HG02642 (cell line): ENCODE measurements around the gene REC114.
"Not testable (repeated sequence)": the region's sequence is repeated elsewhere in the genome, so short reads cannot be mapped to it uniquely, and the experiment has no call there.

Experiments
- ATAC-seq: cut with Tn5 transposase; IDR thresholded peaks from one replicate; pipeline ENCODE4 v1.9.1; 2021; ENCODE audit warnings: mild to moderate bottlenecking; ENCODE audit not compliant: unreplicated experiment, poor library complexity

REC114 gene

DNA sequence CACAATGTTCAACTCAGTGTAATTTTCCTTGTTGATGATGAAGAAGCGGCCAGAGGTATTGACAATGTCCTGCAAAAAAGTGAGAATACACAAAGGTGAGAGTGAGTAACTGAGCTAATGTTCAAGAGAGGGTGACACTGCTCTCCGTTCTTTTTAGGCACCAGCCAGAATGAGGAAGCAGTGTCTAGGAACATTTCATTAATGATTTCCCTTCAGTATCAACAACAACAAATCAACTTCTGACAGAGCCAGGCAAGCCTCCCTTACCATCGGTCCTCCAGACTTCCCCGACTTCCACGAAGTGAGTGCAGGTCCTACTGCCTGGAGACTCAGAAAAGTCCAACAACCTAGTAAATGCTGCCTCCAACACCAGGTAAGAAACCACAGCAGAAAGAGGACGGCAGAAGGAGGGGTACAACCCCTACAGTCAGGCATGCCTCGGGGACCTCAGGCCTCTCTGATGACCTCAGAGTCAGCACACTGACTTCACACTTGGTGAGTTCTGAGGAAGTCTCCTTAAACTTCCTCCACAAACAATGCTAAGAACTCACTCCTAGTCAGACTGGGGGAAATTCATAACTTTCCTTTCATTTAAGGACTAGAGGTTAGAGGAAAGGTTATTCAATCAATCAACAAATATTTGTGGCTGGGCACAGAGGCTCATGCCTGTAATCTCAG, 127.5 kb downstream of the REC114 start:
- ATAC-seq, result no peak

DNA sequence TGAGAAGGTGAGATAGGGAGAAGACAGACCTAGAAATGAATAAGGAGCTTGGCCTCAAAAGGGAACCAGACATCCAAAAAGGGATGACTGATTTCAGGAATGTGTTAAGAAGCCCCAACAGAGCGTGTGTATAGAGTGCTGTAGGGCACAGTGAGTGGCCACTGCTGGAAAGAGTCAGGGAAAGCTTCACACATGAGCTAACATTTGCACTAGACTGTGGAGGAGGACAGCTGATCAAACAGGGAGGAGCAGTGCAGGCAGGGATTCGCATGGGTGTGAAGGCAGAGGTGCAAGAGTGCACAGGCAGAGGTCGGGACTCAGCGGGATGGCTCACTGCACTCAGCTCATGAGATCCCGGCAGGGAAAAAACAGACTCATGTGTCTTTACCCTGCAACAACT, 128.4 kb downstream of the REC114 start:
- no peak for ATAC-seq

DNA sequence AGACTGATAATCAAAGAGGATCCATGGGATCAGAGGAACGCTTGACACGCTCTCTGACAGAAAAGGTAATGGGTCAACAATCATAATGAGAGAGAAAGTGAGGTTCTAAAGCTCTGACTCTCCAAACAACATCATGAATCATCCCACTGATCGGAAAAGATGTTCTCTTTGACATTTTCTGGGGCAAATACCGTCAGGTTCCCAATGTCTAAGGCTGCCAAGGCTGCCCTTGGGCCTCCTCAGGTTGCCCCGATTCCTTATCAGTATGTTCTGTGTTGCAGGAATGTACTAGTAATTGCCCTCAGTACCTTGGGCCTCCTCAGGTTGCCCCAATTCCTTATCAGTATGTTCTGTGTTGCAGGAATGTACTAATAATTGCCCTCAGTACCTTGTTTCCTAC, 129.3 kb downstream of the REC114 start:
- ATAC-seq, result no peak

DNA sequence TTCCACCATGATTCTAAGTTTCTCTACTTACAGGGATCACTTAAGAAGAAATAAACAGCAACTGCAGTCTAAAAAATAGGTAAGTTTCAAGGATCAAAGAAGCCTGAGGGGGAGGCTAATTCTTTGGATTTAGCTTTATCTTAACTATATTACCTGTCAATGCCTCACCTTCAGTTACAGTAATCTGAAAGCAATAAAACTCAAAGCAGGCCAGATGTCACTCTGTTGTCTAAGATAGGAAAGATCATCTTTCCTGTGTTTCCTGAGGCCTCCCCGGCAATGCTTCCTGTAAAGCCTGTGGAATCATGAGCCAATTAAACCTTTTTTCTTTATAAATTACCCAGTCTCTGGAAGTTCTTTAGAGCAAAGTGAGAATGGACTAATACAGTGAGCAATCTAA, 130.1 kb downstream of the REC114 start:
- no peak for ATAC-seq

DNA sequence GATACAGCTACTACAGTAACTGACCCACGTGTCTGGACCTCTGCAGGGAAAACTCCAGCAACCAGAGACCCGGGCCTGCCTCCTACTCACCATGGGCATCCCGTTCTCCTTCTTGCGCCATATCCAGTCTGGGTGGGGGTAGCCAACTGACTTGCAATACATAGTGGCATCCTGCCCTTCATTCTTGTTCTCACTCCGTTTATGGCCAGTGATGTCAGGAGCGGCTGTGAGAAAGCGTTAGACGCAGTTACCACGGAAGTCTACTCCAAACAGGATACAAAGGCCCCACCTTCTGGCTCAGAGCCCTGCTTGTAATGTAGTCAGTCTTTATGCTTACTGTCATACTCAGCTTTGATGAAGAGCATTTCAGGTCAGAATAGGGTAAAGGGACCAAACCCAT, 130.6 kb downstream of the REC114 start:
- ATAC-seq, result no peak

DNA sequence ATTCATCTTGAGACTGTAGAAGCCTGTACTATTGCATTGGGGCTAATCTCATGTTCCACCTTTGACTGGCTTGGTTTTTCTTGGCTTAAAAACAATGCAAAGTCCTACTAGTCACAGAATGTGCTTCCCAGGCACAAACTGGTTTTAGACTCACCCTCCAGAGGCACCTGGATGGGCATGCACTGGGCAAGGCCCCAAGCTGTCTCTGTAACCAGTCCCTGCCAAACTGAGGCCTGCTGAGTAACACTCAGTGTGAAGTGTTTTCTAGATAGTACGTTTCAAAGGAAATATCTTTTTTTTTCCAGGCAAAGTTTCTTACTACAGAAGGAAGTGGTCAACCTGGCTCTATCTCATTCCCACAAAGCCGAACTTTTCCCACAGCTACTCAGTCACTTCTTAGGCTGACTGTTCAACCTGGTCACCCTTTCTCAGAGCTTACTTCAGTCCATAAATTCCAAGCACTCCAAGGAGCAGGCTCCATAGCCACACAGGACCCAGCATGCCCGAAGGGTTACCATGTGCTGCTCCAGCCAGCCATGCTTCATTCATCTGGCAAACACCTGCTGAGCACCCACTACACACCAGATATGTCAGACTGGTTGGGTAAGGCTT, 132.8 kb downstream of the REC114 start:
- ATAC-seq, result no peak

DNA sequence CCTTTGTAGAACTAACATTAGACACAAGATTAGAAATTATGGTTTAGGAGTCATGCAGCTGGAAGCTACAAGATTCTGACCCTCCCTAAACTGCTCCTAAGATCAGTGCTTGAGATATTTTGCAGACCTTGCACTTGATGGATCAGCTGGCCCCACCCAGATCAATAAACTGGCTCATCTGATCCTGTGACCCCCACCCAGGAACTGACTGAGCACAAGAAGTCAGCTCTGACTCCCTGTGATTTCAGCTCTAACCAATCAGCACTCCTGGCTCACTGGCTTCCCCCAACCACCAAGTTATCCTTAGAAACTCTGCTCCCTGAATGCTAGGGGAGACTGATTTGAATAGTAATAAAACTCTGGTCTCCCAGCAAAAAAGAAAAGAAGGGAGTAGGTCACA, 134.6 kb downstream of the REC114 start:
- not testable (repeated sequence) for ATAC-seq

DNA sequence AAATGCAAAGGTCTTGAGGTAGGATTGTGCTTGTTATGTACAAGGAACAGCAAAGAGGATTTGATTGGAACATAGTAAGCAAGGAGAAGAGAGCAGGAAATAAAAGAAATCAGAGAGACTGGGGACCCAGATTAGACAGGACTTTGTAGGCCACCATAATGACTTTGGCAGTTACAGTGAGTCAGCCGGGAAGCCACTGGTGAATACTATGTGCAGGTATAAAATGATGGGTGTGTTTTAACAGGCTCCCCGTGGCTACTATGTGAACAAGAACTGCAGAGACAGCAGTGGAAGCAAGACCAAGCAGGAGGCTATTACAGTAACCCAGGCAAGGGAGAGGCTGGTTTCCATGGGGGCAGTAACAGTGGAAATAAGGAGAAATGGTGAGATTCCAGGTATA, 135.1 kb downstream of the REC114 start:
- ATAC-seq, result no peak

DNA sequence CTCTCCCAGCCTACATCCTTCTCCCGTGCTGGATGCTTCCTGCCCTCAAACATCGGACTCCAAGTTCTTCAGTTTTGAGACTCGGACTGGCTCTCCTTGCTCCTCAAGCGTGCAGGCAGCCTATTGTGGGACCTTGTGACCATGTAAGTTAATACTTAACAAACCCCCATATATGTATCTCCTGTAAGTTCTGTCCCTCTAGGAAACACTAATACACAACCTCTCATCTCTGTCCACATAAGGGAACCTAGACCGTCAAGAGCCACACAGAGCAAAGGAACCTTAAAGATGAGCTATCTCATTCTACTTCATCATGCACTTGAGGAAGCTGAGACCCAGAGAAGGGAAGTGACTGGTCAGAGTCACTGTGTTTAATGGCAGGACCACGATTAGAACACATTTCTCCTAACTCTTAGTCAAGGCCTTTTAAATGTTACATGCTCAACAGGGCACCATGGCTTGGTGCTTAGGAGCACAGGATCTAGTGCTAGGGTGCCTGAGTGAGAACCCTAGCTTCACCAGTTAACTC, 140.0 kb downstream of the REC114 start:
- ATAC-seq, result no peak

DNA sequence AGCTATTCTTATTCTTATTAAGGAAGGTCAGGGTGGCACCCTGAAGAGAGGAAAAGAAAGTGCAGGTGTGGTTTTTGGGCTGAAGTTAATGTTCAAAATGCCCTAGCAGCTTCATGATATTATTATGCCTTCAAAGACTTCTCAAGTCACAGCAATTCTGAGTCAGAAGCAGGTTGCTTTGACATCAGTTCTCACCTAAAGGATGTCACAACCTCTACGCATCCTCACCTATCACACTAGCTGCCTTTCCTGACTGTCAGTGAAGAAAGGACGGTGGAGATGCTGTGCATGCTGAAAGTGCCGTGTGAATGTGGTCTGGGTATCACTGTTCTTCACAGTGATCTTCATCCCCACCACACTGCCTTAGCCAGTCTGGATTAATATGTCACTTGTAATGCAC, 140.6 kb downstream of the REC114 start:
- no peak for ATAC-seq

DNA sequence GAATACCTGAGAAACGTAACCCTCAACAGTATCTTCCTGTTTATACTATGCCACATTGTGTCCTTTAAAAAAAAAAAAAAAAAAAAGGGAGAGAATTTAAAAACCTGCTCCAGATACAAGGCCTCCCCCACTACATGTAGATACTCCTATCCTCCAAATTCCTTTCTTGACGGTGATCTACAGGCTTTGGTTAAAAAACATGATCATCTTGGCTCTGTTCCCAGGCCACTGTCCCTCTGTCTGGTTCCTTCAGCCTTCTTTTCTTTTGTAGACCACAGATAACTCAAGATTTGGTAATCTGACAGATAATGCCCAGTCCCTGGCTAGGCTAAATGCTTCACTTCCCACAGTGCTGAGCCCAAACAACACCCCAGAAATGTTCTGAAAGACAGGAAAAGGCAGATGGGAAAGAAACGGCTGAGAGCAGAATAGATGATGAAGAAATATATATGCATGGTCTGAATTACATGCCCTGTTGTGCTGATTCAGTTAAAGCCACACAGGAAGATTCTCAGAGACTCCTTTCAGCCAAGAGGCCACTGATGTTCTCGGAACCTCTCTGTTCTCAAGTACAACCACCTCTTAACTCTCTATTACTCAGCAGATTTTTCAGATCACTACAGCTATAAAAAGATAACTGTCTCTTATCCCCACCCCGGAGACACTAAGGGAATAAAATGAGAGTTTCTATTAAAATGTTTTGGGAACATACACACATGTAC, 141.9 kb downstream of the REC114 start:
- ATAC-seq, result no peak

DNA sequence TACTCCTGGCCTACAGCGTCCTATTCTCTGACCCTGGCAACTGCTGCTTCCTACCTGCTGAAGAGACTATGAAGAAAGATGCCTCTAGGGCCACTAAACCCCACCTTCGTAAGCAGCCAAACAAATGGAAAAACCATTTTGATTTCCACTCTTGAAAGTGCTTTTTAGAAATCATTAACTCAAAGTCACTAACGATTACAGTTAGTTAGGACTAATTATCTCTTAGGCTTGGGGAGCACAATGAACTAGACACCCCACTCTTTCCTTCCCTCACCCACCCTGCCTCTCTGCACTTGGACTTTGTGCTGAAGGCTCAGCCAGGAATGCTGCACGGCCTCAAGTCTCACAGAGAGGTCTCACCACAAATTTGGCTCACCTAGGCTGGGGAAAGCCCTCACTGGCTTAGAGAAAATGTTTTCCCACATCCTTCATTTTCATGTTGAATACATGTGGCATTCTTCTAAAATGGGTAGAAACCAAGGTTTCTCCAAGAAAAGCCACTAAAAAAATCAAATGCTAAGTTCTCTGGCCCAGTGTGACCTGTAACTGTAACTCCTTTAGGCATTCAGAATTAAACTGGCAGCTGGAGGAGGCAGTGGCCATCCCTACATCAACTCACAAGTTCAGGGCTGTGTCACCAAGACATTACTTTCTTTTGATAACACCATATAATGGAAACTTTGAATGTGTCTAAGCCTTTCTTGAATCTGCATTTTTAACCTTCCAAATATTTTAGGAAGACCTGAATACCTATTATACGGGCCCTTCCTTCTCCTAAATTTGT, 143.1 kb downstream of the REC114 start:
- no peak for ATAC-seq

DNA sequence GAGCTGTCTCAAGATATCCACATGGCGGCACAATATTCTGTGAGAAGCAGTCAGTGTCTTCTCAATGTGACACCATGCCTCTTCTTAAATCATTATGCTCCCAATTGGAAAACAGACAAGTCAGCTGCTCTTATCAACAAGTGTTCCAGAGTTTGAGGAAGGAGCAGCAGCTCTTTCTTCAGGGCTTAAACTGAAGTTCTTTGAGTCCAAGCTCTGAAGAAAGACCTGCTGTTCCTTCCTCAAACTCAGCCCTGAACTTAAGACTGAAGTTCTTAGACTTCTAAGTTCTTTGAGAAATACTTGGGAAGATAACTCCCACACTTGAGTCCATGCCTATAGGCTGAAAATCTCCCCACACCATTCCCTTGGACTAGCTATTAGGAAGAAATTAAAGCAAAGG, 146.8 kb downstream of the REC114 start:
- no peak for ATAC-seq

DNA sequence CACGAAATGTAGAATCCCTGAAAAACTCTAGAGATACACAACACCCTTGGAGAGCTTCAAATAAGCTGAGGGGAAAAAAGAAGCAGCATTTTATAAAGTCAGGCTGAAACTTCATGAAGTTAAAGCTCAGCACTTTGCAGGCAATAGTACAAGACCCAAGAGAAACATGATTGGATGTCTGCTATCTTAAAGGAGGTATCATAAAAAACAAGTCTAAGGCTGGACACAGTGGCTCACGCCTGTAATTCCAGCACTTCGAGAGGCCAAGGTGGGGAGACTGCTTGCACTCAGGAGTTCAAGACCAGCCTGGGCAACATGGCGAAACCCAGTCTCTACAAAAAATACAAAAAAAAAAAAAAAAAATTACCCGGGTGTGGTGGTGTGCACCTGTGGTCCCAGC, 147.3 kb downstream of the REC114 start:
- no peak for ATAC-seq

DNA sequence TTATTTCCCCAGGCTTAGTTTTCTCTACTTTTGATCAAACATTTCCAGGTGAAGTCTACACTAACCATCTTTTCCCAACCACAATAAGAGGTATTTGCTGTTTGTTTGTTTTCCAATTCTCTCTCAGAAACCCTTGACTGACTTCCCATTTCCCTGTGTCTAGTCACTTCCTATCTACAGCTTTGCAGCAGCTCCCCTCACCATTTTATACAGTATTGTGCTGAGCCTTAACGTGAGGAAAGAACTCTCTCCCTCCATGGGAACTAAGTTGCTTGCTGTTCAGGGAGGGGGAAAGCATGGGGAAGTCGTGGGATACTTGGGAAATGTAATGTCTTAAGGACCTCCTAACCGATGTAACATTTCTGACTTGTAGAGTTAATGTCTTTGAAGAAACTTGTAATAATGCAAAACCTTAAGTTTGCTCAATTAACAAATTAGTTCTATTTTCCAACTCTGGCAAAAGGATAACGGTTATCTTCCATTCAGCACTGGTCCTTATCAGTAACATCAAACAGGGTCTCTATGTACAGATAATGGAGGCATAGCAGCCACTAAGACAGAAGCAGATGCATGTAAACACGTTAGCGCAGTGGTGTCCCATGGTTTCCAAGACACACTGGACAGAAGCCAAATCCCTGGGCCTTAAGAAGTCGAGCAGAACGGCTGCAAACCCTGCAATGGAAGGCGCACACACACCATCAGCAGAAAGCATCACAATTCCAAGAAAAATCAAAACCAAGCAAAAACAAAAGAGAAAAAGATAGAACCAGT, 150.5 kb downstream of the REC114 start:
- ATAC-seq, result no peak

DNA sequence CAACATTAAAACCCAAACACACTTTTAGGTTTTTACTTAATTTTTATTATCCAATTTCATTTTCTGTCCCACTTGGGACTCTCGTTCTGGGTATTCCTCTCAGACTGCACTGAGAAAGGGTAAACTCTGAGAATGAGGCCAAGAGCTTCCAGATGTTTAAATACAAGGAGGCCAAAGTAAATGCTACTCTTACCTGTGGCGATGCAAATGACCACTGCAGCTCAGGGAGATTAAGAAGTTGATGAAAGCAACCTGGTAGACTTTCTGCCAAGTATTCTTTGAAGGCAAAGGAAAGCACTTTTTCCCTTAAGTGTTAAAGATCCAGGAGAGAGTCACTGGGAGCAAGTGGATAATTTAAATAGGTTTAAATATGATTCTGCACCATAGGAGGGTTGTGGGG, 151.1 kb downstream of the REC114 start:
- ATAC-seq, result no peak

DNA sequence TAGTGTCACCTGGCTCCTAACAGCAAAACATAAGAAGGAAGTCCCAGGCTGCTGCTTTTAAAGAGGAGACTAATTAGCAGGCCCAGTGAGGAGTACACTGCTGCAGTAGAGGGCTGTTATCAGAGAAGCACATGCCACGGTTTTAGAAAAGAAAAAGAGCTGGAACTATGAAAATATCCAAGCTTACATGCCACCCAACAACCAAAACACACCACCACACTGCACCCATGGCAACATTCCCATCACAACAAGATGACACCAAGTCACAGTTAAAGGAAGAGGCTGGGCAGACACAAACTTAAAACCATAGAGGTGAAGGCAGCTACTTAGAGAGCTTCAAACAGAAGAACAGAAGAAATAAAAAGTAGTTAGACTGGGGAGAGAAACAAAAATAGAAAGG, 153.2 kb downstream of the REC114 start:
- no peak for ATAC-seq

DNA sequence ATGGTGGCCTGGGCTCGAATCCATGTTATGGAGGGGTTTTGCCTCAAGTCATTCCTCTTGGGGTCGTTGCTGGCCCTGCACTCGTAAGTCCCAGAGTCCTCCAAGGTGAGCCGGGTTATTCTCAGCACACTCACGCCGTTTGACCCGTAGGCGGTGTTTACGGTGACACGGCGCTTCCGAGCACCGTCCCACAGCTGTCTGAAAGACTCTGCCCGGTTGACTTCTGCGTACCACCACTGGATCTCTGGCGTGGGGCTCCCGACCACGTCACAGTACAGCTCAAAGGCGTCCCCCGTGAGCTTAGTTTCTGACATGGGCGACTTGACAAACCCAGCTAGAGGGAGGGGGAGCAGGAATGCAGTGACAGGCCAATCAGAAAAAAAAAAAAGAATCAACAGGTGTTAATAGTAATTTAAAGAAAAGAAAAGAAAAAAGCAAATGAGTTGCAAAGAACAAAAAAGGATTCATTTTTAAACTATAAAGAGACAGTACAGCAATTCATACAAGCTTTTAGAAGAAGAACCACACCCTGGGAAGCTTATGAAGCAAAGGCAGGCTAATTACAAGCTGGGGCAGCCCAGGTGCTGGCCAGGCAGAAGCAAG, 154.2 kb downstream of the REC114 start:
- ATAC-seq, result no peak

DNA sequence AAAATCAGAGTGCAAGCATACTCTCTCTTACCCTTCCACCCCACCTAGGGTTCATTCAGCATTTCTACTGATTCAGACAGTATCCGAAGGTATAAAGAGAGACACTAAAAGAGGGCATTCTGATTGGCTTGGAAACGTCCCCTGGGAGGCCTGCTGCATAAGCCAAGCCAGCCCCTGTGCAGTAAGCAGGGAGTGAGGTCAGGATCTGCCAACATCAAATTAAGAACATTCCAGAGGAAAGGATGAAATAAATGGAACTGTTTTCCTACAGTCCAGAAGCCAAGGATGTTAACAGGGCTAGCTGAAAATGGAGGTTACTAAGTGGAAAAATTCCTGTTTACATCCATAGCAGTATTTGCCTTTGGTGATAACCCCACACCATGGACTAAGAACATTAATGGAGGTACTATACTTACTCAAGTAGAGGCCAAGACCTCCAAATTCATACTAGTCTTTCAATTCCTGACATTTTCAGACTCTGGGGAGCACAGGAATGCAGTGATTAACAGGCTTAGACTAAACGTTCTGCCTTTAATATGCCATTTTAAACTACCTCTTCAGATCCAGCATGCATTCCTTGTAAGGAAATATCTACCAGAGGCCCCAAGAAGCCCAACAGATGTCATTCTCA, 155.7 kb downstream of the REC114 start:
- ATAC-seq, result no peak
